Astrocyte (in vitro differentiated cells and primary cell): ENCODE measurements around the gene ASB15.

Experiments used
- EZH2 ChIP-seq: IDR thresholded peaks from 2 replicates; pipeline ENCODE4 v1.6.1; 2012; ENCODE audit warnings: mild to moderate bottlenecking, low read length, inconsistent platforms; ENCODE audit not compliant: insufficient read depth
- TF ChIP-seq, protein P1 (sequence below): IDR thresholded peaks from 2 replicates; pipeline ENCODE4 v1.5.1; 2011; ENCODE audit warnings: low read depth, mild to moderate bottlenecking, inconsistent platforms, low read length, moderate library complexity; ENCODE audit not compliant: insufficient read depth

GRCh38 chr7:123652406-123652805, 50.8 kb downstream of the ASB15 start:
- TF ChIP-seq, protein P1, sequence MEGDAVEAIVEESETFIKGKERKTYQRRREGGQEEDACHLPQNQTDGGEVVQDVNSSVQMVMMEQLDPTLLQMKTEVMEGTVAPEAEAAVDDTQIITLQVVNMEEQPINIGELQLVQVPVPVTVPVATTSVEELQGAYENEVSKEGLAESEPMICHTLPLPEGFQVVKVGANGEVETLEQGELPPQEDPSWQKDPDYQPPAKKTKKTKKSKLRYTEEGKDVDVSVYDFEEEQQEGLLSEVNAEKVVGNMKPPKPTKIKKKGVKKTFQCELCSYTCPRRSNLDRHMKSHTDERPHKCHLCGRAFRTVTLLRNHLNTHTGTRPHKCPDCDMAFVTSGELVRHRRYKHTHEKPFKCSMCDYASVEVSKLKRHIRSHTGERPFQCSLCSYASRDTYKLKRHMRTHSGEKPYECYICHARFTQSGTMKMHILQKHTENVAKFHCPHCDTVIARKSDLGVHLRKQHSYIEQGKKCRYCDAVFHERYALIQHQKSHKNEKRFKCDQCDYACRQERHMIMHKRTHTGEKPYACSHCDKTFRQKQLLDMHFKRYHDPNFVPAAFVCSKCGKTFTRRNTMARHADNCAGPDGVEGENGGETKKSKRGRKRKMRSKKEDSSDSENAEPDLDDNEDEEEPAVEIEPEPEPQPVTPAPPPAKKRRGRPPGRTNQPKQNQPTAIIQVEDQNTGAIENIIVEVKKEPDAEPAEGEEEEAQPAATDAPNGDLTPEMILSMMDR: no peak
- TF ChIP-seq EZH2: no peak
